HG02798 (cell line): ENCODE measurements around the gene OSBPL7.

ENCODE experiments used
- ATAC-seq: cut with Tn5 transposase; IDR thresholded peaks from one replicate; pipeline ENCODE4 v1.9.1; 2021; ENCODE audit warnings: mild to moderate bottlenecking; ENCODE audit not compliant: unreplicated experiment, poor library complexity

Gene OSBPL7

GRCh38 chr17:47808036-47808829 is 13.4 kb downstream of the OSBPL7 start:
- no peak for ATAC-seq

GRCh38 chr17:47807421-47807820 is 14.2 kb downstream of the OSBPL7 start:
- ATAC-seq, result no peak

GRCh38 chr17:47806913-47807255 is 14.7 kb downstream of the OSBPL7 start:
- ATAC-seq, result no peak

- no peak for ATAC-seq
Observed at GRCh38 chr17:47806026-47806912, 15.3 kb downstream of the OSBPL7 start.

GRCh38 chr17:47804461-47804860 is 17.1 kb downstream of the OSBPL7 start:
- no peak for ATAC-seq

- ATAC-seq, result no peak
Observed at GRCh38 chr17:47803751-47804150, 17.8 kb downstream of the OSBPL7 start.

- ATAC-seq, result no peak
Observed at GRCh38 chr17:47803201-47803600, 18.4 kb downstream of the OSBPL7 start.

GRCh38 chr17:47802341-47803022 is 19.1 kb downstream of the OSBPL7 start:
- peak; percentile 66 for ATAC-seq

- ATAC-seq, result no peak
Observed at GRCh38 chr17:47801906-47802305, 19.7 kb downstream of the OSBPL7 start.

GRCh38 chr17:47801176-47801765 is 20.3 kb downstream of the OSBPL7 start:
- ATAC-seq, result no peak

GRCh38 chr17:47800686-47801085 is 20.9 kb downstream of the OSBPL7 start:
- no peak for ATAC-seq

GRCh38 chr17:47797797-47798196 is 23.8 kb downstream of the OSBPL7 start:
- ATAC-seq, result no peak

GRCh38 chr17:47792979-47793378 is 28.6 kb downstream of the OSBPL7 start:
- no peak for ATAC-seq

GRCh38 chr17:47792457-47792856 is 29.1 kb downstream of the OSBPL7 start:
- ATAC-seq, result no peak

- no peak for ATAC-seq
Observed at GRCh38 chr17:47791025-47791424, 30.6 kb downstream of the OSBPL7 start.

GRCh38 chr17:47789611-47790561 is 31.7 kb downstream of the OSBPL7 start:
- peak; percentile 47 for ATAC-seq

- no peak for ATAC-seq
Observed at GRCh38 chr17:47785538-47786123, 36.0 kb downstream of the OSBPL7 start.

GRCh38 chr17:47781397-47781796 is 40.2 kb downstream of the OSBPL7 start:
- ATAC-seq, result no peak

GRCh38 chr17:47778184-47778635 is 43.4 kb downstream of the OSBPL7 start:
- no peak for ATAC-seq
